Measurements from ENCODE around the gene FAM200A. TPM values are rescaled to one million over a fixed set of nuclear protein-coding genes. Genes with fewer than 3 reads are reported as not detected.
A peak's percentile ranks its signal among the peaks of the same experiment; 100 is the strongest.

The FAM200A gene
- total and polyA plus RNA-seq, 8 donors = 4.1 to 16.4 (median 15.3) TPM

DNA sequence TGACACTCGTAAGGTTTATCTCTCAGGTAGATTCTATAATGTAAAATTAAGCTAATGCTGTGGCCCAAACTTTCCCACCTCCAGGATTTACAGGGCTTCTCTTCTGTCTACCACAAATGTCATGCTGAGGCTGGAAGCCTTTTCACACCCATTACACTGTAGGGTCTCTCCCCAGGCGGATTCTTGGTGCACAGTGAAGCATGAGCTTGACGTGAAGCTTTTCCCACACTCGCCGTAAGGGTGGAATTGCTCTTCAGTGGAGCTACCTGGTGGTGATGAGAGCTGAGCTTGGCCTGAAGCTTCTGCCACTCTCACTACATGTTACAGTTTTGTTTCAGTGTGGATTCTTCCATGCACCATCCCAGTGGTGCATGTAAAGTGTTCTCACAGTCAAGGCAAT lies 11.4 kb downstream of the FAM200A start:
- Histone ChIP-seq H3K4me1 (no peaks in the 10 kb centered on the region), H3K27me3 (no peaks in the 10 kb centered on the region), H3K27ac (no peak overlapping the region), H3K36me3 (no peaks in the 10 kb centered on the region), H3K4me3 (no peak overlapping the region), H3K9me3 (peaks cover 0 to 65% of the 10 kb centered on the region in 2 donors)
- no peak for DNase-seq
- no peak for ATAC-seq
- intact Hi-C loops (cut with DNase I) = no loop called here
- TF ChIP-seq, protein P1, sequence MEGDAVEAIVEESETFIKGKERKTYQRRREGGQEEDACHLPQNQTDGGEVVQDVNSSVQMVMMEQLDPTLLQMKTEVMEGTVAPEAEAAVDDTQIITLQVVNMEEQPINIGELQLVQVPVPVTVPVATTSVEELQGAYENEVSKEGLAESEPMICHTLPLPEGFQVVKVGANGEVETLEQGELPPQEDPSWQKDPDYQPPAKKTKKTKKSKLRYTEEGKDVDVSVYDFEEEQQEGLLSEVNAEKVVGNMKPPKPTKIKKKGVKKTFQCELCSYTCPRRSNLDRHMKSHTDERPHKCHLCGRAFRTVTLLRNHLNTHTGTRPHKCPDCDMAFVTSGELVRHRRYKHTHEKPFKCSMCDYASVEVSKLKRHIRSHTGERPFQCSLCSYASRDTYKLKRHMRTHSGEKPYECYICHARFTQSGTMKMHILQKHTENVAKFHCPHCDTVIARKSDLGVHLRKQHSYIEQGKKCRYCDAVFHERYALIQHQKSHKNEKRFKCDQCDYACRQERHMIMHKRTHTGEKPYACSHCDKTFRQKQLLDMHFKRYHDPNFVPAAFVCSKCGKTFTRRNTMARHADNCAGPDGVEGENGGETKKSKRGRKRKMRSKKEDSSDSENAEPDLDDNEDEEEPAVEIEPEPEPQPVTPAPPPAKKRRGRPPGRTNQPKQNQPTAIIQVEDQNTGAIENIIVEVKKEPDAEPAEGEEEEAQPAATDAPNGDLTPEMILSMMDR (IDR thresholded peaks at IDR 0.05) = no peak

DNA sequence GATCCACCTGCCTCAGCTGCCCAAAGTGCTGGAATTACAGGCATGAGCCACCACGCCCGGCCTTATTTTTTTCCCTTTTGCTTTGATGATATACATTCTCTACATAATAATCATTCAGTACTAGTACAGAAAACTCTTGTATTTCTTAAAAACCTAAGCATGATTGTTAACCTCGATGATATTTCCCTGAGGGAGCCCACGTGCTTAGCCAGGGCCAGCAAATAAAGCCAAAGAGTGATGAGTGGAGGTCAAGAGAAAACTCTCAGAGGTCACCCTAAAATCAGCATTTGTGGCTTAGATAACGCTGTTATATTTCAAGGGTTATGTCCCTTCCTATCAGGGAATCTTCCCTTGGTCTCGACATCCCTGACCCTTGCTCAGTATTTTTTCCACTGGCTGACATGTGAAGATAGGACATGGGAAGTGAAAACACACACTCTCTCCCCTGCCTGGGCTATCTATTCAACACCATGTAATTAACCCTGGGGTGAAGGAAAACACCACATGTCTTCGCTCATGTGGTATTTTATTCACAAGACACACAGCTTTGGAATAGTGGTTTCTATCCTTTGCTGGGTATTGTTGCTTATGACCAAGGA lies 12.6 kb downstream of the FAM200A start:
- ATAC-seq (no peak), DNase-seq (no peak)
- no peak overlapping the region for H3K27ac ChIP-seq
- H3K9me3 ChIP-seq = peaks cover 0 to 76% of the 10 kb centered on the region in 2 donors
- H3K27me3 ChIP-seq = no peaks in the 10 kb centered on the region
- intact Hi-C loops (cut with DNase I) = no loop called here
- no peaks in the 10 kb centered on the region for H3K4me1 ChIP-seq
- H3K4me3 ChIP-seq = no peak overlapping the region
- H3K36me3 ChIP-seq = no peaks in the 10 kb centered on the region
- TF ChIP-seq, protein P1 (IDR thresholded peaks at IDR 0.05) = no peak

DNA sequence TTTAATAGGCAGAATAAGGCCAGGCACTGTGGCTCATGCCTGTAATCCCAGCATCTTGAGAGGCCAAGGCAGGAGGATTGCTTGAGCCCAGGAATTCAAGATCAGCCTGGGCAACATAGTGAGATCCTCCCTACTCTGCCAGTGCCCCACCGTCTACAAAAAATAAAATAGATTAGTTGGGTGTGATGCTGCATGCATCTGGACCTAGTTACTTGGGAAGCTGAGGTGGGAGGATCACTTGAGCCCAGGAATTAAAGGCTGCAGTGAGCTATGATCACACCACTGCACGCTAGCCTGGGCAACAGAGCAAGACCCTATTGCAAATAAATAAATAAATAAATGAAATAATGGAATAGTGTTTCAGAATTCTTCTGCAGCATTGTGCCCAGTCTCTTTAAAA lies 16.2 kb downstream of the FAM200A start:
- no peak for ATAC-seq
- TF ChIP-seq, protein P1 (IDR thresholded peaks at IDR 0.05) = no peak
- no peak overlapping the region for H3K4me3 ChIP-seq
- DNase-seq = no peak
- H3K27me3 ChIP-seq = no peaks in the 10 kb centered on the region
- intact Hi-C loops (cut with DNase I) = no loop called here
- no peaks in the 10 kb centered on the region for H3K4me1 ChIP-seq
- peaks cover 9 to 35% of the 10 kb centered on the region in 2 donors for H3K36me3 ChIP-seq
- H3K27ac ChIP-seq = no peak overlapping the region
- peaks cover 6 to 79% of the 10 kb centered on the region in 2 donors for H3K9me3 ChIP-seq

DNA sequence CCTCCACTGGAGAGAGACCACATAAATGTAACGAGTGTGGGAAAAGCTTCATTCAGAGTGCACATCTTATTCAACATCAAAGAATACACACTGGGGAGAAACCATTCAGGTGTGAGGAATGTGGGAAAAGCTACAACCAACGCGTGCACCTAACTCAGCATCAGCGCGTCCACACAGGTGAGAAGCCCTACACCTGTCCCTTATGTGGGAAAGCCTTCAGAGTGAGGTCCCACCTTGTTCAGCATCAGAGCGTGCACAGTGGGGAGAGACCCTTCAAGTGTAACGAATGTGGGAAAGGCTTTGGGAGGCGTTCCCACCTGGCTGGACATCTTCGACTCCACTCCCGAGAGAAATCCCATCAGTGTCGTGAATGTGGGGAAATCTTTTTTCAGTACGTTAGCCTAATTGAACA lies 20.6 kb downstream of the FAM200A start:
- ATAC-seq = no peak
- TF ChIP-seq, protein P1 (IDR thresholded peaks at IDR 0.05) = no peak
- Histone ChIP-seq H3K27ac (no peak overlapping the region), H3K4me3 (no peak overlapping the region), H3K36me3 (peaks cover 9 to 78% of the 10 kb centered on the region in 2 donors), H3K9me3 (peaks cover 12 to 73% of the 10 kb centered on the region in 2 donors), H3K4me1 (no peaks in the 10 kb centered on the region), H3K27me3 (no peaks in the 10 kb centered on the region)
- no peak for DNase-seq
- intact Hi-C loops (cut with DNase I) = no loop called here

DNA sequence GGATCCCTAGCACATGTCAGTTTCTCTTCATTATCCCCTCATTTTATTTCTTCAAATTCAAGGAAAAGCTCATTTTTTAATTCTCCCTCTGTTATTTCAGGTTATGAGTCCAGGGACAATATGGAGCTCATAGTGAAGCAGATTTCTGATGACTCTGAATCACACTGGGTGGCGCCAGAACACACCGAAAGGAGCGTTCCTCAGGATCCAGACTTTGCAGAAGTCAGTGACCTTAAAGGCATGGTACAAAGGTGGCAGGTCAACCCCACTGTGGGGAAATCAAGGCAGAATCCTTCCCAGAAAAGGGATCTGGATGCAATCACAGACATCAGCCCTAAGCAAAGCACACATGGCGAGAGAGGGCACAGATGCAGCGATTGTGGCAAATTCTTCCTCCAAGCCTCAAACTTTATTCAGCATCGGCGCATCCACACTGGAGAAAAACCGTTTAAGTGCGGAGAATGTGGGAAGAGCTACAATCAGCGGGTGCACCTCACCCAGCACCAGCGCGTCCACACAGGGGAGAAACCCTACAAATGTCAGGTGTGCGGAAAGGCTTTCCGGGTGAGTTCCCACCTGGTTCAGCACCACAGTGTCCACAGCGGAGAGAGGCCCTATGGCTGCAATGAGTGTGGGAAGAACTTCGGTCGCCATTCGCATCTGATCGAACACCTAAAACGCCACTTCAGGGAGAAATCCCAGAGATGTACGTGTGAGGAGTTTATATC lies 26.0 kb downstream of the FAM200A start:
- TF ChIP-seq, protein P1 (IDR thresholded peaks at IDR 0.05) = no peak
- Histone ChIP-seq H3K27ac (no peak overlapping the region), H3K36me3 (peaks cover 6 to 81% of the 10 kb centered on the region in 2 donors), H3K27me3 (no peaks in the 10 kb centered on the region), H3K4me3 (no peak overlapping the region), H3K9me3 (peaks cover 8 to 26% of the 10 kb centered on the region in 2 donors), H3K4me1 (no peaks in the 10 kb centered on the region)
- intact Hi-C loops (cut with DNase I) = no loop called here
- ATAC-seq (peak; percentile 49), DNase-seq (peak in 1 of 4 donors; percentile 4)

Measured in left lung (tissue), 10 donors.